Esophagus (tissue), 2 donors: Measurements from ENCODE around the gene NRN1L. TPM values are rescaled to one million over a fixed set of nuclear protein-coding genes. Genes with fewer than 3 reads are reported as not detected.

Experiments used
- H3K27ac ChIP-seq, 2 donors: one replicate each; pipeline ENCODE4 v1.5.1; 2013; ENCODE audit warnings: low read depth in 2 of 2, mild to moderate bottlenecking in 2 of 2, inconsistent platforms in 1 of 2, low read length in 1 of 2, moderate library complexity in 1 of 2
- H3K27me3 ChIP-seq, 2 donors: one replicate each; pipeline ENCODE4 v1.6.1; 2013; ENCODE audit warnings: low read length in 2 of 2, control low read depth in 1 of 2, mild to moderate bottlenecking in 1 of 2; ENCODE audit not compliant: insufficient read depth in 2 of 2, control insufficient read depth in 1 of 2
- H3K36me3 ChIP-seq, 2 donors: one replicate each; pipeline ENCODE4 v1.6.1; 2013; ENCODE audit warnings: low read length in 1 of 2; ENCODE audit not compliant: control insufficient read depth in 2 of 2, insufficient read depth in 2 of 2
- H3K4me1 ChIP-seq, 2 donors: one replicate each; pipeline ENCODE4 v1.6.1; 2013; ENCODE audit warnings: low read length in 1 of 2; ENCODE audit not compliant: control insufficient read depth in 2 of 2, insufficient read depth in 2 of 2
- H3K4me3 ChIP-seq, 2 donors: one replicate each; pipeline ENCODE4 v1.5.1; 2013; ENCODE audit warnings: low read length in 2 of 2, mild to moderate bottlenecking in 2 of 2, low read depth in 1 of 2, moderate library complexity in 1 of 2
- H3K9me3 ChIP-seq, 2 donors: one replicate each; pipeline ENCODE4 v1.6.1; 2013; ENCODE audit warnings: mild to moderate bottlenecking in 2 of 2, low read depth in 1 of 2, low read length in 1 of 2, moderate library complexity in 1 of 2; ENCODE audit not compliant: control insufficient read depth in 2 of 2, insufficient read depth in 1 of 2
- WGBS, 2 donors: extraction: QIAGEN DNeasy Blood & Tissue Kit; methylation state at CpG; one replicate each; pipeline ENCODE4 v1.1.7; 2013; 5-methylcytosine and 5-hydroxymethylcytosine counted together
- polyA plus RNA-seq, 2 donors: library from polyadenylated mRNA; stranded (reverse); fragments of 200-250 nt; gene quantifications; one replicate each; pipeline ENCODE4 v1.2.3, GENCODE V29; 2013
- donor health status: healthy with polysubstance abuse.
- donor health status: Bipolar disorder and iron deficiency.

The NRN1L gene
- polyA plus RNA-seq, 2 donors = 0.41 to 1.5 TPM

GRCh38 chr16:67923414-67924116 lies 38.9 kb downstream of the NRN1L start:
- peaks cover 3 to 26% of the 10 kb centered on the region in 2 donors for H3K36me3 ChIP-seq
- H3K4me3 ChIP-seq = no peak overlapping the region
- WGBS, 2 donors = 52 to 53% methylated on average over 10 of the region's 10 CpGs
- no peaks in the 10 kb centered on the region for H3K27me3 ChIP-seq
- no peaks in the 10 kb centered on the region for H3K9me3 ChIP-seq
- H3K27ac ChIP-seq = peak overlapping the region in 1 of 2 donors; percentile 40
- peaks cover 0 to 12% of the 10 kb centered on the region in 2 donors for H3K4me1 ChIP-seq

- H3K27ac ChIP-seq = peak overlapping the region in 1 of 2 donors; percentile 40
- no peaks in the 10 kb centered on the region for H3K9me3 ChIP-seq
- peaks cover 0 to 12% of the 10 kb centered on the region in 2 donors for H3K4me1 ChIP-seq
- WGBS, 2 donors = 85 to 94% methylated on average over 10 of the region's 10 CpGs
- H3K4me3 ChIP-seq = no peak overlapping the region
- H3K36me3 ChIP-seq = peaks cover 3 to 24% of the 10 kb centered on the region in 2 donors
- H3K27me3 ChIP-seq = no peaks in the 10 kb centered on the region
These were observed 39.6 kb downstream of the NRN1L start for GRCh38 chr16:67924140-67924906.

DNA sequence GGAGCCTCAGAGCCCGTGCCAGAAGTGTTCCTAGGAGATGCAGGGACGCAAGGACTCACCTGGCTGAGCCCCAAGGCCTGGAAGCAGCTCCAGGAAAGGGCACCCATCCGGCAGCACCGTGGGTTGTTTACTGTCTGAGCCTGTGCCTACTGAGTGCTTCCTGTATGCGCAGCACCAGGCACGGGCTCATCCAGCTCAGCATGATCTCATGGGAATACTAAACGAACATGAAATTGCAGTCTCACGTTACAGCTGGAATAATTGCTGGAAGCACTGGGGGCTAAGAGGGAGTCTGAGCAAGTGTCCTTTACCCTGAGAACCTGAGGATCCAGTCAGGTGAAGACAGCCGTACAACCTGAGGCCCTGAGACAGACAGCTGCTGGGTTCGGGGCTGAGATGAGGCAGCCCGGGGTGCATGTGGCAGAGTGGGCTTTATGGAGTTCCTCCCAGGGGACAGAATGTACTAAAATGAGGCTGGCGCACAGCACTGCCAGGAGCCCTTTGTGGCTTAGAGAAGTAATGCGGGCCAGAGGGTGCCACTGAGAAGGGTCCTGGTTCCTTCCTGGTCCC lies 41.6 kb downstream of the NRN1L start:
- Histone ChIP-seq H3K9me3 (no peaks in the 10 kb centered on the region), H3K27ac (no peak overlapping the region), H3K4me3 (no peak overlapping the region), H3K4me1 (peaks cover 0 to 7% of the 10 kb centered on the region in 2 donors), H3K27me3 (no peaks in the 10 kb centered on the region), H3K36me3 (peaks cover 3 to 28% of the 10 kb centered on the region in 2 donors)
- 39 to 49% methylated on average over 13 of the region's 13 CpGs for WGBS, 2 donors

DNA sequence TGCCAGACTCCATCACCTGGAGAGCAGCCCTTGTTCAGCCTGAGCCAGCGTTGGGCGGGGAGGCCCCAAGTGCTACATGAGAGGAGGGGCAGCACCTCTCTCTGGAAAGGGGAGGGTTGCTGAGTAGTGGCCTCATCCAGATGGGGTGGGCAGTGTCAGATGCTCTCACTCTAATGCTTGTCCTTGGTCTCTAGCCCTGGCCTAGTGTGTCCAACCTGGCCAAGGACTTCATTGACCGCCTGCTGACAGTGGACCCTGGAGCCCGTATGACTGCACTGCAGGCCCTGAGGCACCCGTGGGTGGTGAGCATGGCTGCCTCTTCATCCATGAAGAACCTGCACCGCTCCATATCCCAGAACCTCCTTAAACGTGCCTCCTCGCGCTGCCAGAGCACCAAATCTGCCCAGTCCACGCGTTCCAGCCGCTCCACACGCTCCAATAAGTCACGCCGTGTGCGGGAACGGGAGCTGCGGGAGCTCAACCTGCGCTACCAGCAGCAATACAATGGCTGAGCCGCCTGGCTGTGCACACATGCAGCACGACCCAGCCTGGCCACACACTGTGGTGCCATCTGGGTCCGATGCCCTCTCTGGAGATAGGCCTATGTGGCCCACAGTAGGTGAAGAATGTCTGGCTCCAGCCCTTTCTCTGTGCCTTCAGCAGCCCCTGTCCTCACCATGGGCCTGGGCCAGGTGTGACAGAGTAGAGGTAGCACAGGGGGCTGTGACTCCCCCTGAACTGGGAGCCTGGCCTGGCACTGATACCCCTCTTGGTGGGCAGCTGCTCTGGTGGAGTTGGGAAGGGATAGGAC lies 42.7 kb downstream of the NRN1L start:
- WGBS, 2 donors = 81 to 89% methylated on average over 22 of the region's 22 CpGs
- H3K4me3 ChIP-seq = no peak overlapping the region
- H3K9me3 ChIP-seq = no peaks in the 10 kb centered on the region
- peaks cover 0 to 7% of the 10 kb centered on the region in 2 donors for H3K4me1 ChIP-seq
- H3K36me3 ChIP-seq = peaks cover 3 to 28% of the 10 kb centered on the region in 2 donors
- no peaks in the 10 kb centered on the region for H3K27me3 ChIP-seq
- no peak overlapping the region for H3K27ac ChIP-seq

DNA sequence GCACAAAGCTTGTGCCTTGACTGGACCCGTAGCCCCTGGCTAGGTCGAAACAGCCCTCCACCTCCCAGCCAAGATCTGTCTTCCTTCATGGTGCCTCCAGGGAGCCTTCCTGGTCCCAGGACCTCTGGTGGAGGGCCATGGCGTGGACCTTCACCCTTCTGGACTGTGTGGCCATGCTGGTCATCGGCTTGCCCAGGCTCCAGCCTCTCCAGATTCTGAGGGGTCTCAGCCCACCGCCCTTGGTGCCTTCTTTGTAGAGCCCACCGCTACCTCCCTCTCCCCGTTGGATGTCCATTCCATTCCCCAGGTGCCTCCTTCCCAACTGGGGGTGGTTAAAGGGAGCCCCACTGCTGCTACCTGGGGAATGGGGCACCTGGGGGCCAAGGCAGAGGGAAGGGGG lies 43.5 kb downstream of the NRN1L start:
- peaks cover 0 to 3% of the 10 kb centered on the region in 2 donors for H3K4me1 ChIP-seq
- H3K9me3 ChIP-seq = no peaks in the 10 kb centered on the region
- no peaks in the 10 kb centered on the region for H3K27me3 ChIP-seq
- no peak overlapping the region for H3K4me3 ChIP-seq
- H3K36me3 ChIP-seq = peaks cover 3 to 28% of the 10 kb centered on the region in 2 donors
- 72 to 74% methylated on average over 7 of the region's 7 CpGs for WGBS, 2 donors
- no peak overlapping the region for H3K27ac ChIP-seq

GRCh38 chr16:67928561-67929364 lies 44.1 kb downstream of the NRN1L start:
- WGBS, 2 donors = 44 to 48% methylated on average over 16 of the region's 16 CpGs
- H3K4me1 ChIP-seq = peaks cover 0 to under 1% of the 10 kb centered on the region in 2 donors
- no peak overlapping the region for H3K4me3 ChIP-seq
- H3K27ac ChIP-seq = no peak overlapping the region
- no peaks in the 10 kb centered on the region for H3K9me3 ChIP-seq
- no peaks in the 10 kb centered on the region for H3K27me3 ChIP-seq
- peaks cover 3 to 30% of the 10 kb centered on the region in 2 donors for H3K36me3 ChIP-seq

DNA sequence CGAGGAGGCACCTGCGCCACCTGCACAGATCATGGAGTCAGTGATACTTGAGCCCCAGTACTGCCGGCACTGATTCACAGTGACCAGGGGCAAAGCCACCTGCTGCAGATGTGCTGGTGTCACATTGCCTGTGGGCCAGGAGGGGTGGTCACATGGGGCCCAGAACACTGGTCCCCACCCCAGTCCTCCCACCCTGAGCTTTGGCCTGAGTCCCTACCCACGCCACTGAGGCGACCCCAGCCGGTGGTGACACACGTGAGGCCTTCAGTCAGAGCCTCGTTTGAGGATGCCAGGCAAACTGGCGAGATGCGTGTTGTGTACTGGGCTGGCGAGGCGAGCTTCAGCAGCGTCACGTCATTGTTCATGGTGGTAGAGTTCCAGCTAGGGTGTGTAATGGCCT lies 45.5 kb downstream of the NRN1L start:
- Histone ChIP-seq H3K27ac (no peak overlapping the region), H3K9me3 (no peaks in the 10 kb centered on the region), H3K4me1 (peaks cover 3 to 10% of the 10 kb centered on the region in 2 donors), H3K4me3 (no peak overlapping the region), H3K27me3 (no peaks in the 10 kb centered on the region), H3K36me3 (peaks cover 3 to 33% of the 10 kb centered on the region in 2 donors)
- 79 to 90% methylated on average over 14 of the region's 14 CpGs for WGBS, 2 donors

GRCh38 chr16:67930678-67931211 lies 46.1 kb downstream of the NRN1L start:
- Histone ChIP-seq H3K4me1 (peaks cover 3 to 13% of the 10 kb centered on the region in 2 donors), H3K9me3 (no peaks in the 10 kb centered on the region), H3K27me3 (no peaks in the 10 kb centered on the region), H3K36me3 (peaks cover 3 to 33% of the 10 kb centered on the region in 2 donors), H3K4me3 (no peak overlapping the region), H3K27ac (no peak overlapping the region)
- 90 to 93% methylated on average over 17 of the region's 17 CpGs for WGBS, 2 donors
